Measurements from ENCODE around the gene SMIM32. TPM values are rescaled to one million over a fixed set of nuclear protein-coding genes. Genes with fewer than 3 reads are reported as not detected.

The SMIM32 gene
- total RNA-seq, 1 experiment from 2014 or later = not detected

GRCh38 chr5:136209346-136209910 is 16.5 kb upstream of the SMIM32 start:
- no peaks in the 10 kb centered on the region for H4K20me1 ChIP-seq (ENCODE audit: insufficient read depth)
- CTCF ChIA-PET = interaction anchor here (0.7 kb wide), 1 partner anchor 318 kb away, joined by 5 read pairs; no protein-coding TSS in a partner anchor
- H3K9me2 ChIP-seq (ENCODE audit: insufficient read depth) = no peaks in the 10 kb centered on the region
- H3K9me3 ChIP-seq (ENCODE audit: insufficient read depth, low read depth) = no peaks in the 10 kb centered on the region
- H3K4me3 ChIP-seq = no peak overlapping the region
- H3K27ac ChIP-seq = no peak overlapping the region
- DNase-seq = no peak
- no TSS peak for BruUV-seq (replicated peaks)
- H3K79me2 ChIP-seq (ENCODE audit: low read depth) = no peaks in the 10 kb centered on the region
- H3K4me1 ChIP-seq (replicated peaks; ENCODE audit: insufficient read depth) = no peaks in the 10 kb centered on the region
- H3F3A ChIP-seq (ENCODE audit: insufficient read depth, low read depth) = no peaks in the 10 kb centered on the region
- no peaks in the 10 kb centered on the region for H3K36me3 ChIP-seq (ENCODE audit: low read depth)
- TF ChIP-seq EZH2 (IDR thresholded peaks at IDR 0.05; ENCODE audit: low read depth) (no peak), CTCF (conservative IDR thresholded peaks at IDR 0.05) (no peak)
- no peaks in the 10 kb centered on the region for H3K27me3 ChIP-seq (ENCODE audit: insufficient read depth, low read depth)
- intact Hi-C loops (cut with micrococcal nuclease; ENCODE audit: unreplicated experiment) = no loop called here
- H2AFZ ChIP-seq = no peak overlapping the region
- POLR2A ChIA-PET (ENCODE audit: unreplicated experiment) = no interaction called here
- H3K4me2 ChIP-seq = no peak overlapping the region

DNA sequence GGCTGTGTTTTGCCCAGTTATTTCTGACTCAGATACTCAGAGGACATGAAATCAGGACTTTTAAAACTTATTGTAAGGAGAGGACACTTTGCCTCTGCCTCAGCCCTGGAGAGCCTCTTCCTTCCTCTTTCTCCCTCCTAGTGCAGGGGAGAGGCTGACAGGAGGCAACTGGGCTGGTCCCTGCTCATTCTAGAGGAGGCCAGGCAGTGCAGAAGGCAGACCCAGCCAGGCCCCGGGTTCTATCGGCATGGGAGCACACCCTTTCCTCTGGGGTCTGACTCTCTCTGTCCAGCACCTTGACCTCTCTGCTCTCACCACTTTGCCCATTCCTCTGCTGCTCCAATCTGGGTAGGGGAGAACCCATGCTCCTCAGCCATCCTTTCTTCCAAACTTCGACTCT is 16.0 kb upstream of the SMIM32 start:
- TF ChIP-seq EZH2 (IDR thresholded peaks at IDR 0.05; ENCODE audit: low read depth) (no peak), CTCF (conservative IDR thresholded peaks at IDR 0.05) (no peak)
- intact Hi-C loops (cut with micrococcal nuclease; ENCODE audit: unreplicated experiment) = no loop called here
- no peaks in the 10 kb centered on the region for H3K36me3 ChIP-seq (ENCODE audit: low read depth)
- BruUV-seq (replicated peaks) = no TSS peak
- DNase-seq = no peak
- POLR2A ChIA-PET (ENCODE audit: unreplicated experiment) = no interaction called here
- H3K9me3 ChIP-seq (ENCODE audit: insufficient read depth, low read depth) = no peaks in the 10 kb centered on the region
- H3K27ac ChIP-seq = no peak overlapping the region
- no peak overlapping the region for H3K4me3 ChIP-seq
- no peaks in the 10 kb centered on the region for H3K9me2 ChIP-seq (ENCODE audit: insufficient read depth)
- CTCF ChIA-PET = no interaction called here
- no peaks in the 10 kb centered on the region for H3K27me3 ChIP-seq (ENCODE audit: insufficient read depth, low read depth)
- H3K4me2 ChIP-seq = no peak overlapping the region
- no peaks in the 10 kb centered on the region for H3K4me1 ChIP-seq (replicated peaks; ENCODE audit: insufficient read depth)
- no peak overlapping the region for H2AFZ ChIP-seq
- H3K79me2 ChIP-seq (ENCODE audit: low read depth) = no peaks in the 10 kb centered on the region
- H3F3A ChIP-seq (ENCODE audit: insufficient read depth, low read depth) = no peaks in the 10 kb centered on the region
- no peaks in the 10 kb centered on the region for H4K20me1 ChIP-seq (ENCODE audit: insufficient read depth)

GRCh38 chr5:136207631-136208030 is 14.7 kb upstream of the SMIM32 start:
- ChIA-PET POLR2A (ENCODE audit: unreplicated experiment) (no interaction called here), CTCF (no interaction called here)
- intact Hi-C loops (cut with micrococcal nuclease; ENCODE audit: unreplicated experiment) = no loop called here

More at GRCh38 chr5:136207631-136208030, 14.7 kb upstream of the SMIM32 start:
- no TSS peak for BruUV-seq (replicated peaks)
- Histone ChIP-seq H3K4me3 (no peak overlapping the region), H3K4me1 (replicated peaks; ENCODE audit: insufficient read depth) (no peaks in the 10 kb centered on the region), H2AFZ (no peak overlapping the region), H3K36me3 (ENCODE audit: low read depth) (no peaks in the 10 kb centered on the region), H4K20me1 (ENCODE audit: insufficient read depth) (no peaks in the 10 kb centered on the region), H3K27ac (no peak overlapping the region), H3K27me3 (ENCODE audit: insufficient read depth, low read depth) (no peaks in the 10 kb centered on the region), H3F3A (ENCODE audit: insufficient read depth, low read depth) (no peaks in the 10 kb centered on the region), H3K4me2 (no peak overlapping the region), H3K9me2 (ENCODE audit: insufficient read depth) (no peaks in the 10 kb centered on the region), H3K79me2 (ENCODE audit: low read depth) (no peaks in the 10 kb centered on the region), H3K9me3 (ENCODE audit: insufficient read depth, low read depth) (no peaks in the 10 kb centered on the region)
- TF ChIP-seq CTCF (conservative IDR thresholded peaks at IDR 0.05) = no peak
- TF ChIP-seq EZH2 (IDR thresholded peaks at IDR 0.05; ENCODE audit: low read depth) = no peak
- no peak for DNase-seq
